ENCODE results near the gene GJA10.
A peak's percentile ranks its signal among the peaks of the same experiment; 100 is the strongest.

The GJA10 gene

DNA sequence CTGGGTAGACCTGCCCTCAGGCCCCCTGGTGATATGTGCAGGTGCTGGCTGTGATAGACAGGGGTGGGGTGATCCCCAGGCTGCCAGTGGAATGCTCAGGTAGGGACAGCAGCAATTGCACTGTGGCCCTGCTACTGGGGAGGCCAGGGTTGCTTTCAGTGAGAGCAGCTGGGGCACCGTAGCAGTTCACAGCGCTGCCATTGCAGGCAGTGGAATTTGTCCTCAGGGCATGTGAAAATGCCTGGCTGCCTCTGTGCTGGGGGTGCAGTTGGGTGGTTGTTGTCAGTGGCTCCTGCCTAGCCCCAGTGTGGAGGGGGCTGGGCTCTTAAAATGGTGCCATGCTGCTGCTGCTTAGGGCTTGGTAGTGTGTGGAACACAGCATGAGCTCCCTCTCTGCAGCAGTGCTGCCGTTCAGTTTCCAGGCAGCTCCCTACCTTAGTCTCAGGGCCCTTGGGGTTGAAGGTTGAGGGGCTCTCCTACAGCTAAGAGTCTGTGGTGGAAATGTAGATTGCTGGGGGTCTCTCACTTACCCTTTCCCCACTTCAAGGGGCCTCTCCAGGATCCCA, 23.6 kb downstream of the GJA10 start:
- DNase-seq, result no peak

DNA sequence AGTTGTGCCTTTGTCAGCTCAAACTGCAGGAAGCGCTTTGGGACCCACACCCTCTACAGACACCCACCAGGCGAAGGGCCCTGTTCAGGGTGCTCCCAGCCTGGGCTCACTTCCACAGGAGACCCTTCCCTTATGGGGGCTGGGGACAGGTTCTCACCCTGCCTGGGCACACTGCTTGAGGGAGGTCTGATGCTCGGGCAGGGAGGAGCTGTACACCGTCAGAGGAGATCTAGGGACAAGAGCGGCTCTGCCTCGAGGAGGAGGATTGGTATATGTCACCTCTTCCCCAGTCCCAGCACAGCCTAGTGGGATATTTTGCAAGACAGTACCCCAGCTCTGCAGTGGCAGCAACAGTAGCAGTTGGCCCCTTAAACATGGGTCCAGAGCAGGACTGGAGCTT, 26.9 kb downstream of the GJA10 start:
- DNase-seq, result no peak

DNA sequence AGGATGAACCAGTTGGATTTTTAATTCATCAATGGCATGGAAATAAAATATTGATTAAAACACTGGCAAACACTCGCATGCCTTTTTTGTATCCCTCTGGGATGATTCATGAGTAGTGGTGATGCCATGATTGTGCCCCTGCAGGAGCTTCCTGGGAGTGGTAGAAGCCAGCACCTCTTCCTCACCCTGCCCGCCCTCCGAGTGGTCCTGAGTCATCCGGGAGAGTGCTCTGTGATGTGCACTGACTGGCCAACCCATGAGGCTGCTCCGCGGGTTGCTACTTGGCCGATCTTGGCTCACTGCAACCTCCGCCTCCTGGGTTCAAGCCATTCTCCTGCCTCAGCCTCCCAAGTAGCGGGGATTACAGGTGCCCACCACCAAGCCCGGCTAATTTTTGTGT, 27.4 kb downstream of the GJA10 start:
- DNase-seq, result no peak

DNA sequence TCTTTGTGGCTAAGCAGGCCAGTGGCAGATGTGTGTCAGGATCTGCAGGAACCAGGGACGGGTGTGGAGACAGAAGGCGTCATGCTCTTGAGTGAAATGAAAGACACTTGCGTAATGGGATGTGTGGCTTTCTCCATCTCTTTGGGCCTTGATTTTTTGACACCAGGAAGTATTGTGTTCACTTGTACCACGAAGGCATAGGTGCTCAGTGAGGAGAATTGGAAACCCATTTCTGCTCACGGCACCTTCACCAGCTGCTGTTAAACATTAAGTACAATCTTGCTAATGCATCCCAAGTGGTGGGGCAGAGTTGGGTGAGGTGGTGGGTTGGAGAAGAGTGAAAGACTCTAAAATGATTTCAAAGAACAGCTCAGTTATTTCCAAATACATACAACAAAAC, 30.0 kb downstream of the GJA10 start:
- no peak for DNase-seq

DNA sequence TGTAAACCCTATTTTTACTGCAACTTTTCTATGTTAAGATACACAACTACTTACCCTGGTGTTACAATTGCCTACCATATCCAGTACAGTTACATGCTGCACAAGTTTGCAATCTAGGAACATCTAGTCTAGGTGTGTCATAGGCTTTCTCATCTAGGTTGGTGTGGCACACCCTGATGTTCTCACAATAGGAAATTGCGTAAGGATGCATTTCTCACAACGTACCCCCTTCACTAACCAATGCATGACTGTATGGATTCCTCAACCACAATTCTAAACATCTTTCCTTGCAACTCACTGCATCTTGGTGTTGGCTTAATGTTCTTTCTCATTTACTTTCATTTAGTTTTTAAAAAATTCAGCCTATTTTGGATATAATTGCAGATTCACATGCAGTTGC, 31.6 kb downstream of the GJA10 start:
- DNase-seq, result no peak

DNA sequence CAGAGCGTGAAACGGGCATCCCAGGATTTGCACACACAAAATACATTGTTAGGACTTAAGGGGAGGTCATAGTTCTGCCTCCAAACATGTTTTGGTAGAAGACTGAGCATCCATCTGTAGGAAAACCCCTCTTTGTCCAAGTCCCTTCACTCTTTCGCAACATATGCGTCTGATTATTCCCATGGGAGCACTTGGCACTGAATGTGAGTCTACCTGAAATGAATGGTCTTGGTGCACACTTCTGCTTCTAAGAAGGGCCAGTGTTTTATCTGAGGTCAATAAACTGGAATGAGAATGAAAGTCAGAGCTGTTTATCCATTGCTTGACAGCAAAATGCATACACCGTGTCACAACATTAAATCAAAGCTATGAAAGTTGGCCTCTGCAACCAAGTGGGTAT, 33.0 kb downstream of the GJA10 start:
- DNase-seq, result no peak

DNA sequence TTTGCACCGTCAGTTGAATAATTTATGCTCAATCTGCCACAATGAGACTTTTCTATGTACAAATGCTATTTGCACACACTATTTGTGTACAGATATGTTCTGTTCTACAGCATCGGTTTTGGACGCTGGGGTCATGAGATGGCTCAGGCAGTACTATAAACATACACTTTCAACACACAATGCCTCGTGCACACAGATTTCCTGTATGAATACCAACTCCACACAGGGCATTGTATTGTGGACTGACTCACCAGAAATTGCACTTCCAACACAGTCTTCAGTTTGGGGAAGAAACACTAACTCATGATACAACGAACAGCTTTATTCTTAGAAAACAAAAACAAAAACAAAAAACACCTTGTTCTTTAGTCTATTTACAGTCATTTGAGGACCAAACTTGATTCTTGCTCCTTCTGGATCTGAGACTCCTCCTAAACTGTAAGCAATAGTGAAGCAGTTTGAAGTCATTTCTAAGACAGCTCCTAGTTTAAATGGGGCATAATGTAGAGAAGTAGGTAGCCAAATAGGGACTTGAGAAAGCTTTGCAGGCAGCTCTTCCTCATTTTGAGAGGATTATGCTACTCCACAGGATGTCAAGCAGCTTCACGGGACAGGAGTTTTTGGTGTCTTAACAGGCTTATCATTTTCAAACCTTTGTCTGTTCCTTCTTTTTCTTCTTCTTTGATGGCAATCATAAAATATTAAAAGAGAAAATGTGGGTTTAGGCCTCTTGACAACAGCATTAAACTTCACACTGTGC, 33.7 kb downstream of the GJA10 start:
- DNase-seq, result no peak

DNA sequence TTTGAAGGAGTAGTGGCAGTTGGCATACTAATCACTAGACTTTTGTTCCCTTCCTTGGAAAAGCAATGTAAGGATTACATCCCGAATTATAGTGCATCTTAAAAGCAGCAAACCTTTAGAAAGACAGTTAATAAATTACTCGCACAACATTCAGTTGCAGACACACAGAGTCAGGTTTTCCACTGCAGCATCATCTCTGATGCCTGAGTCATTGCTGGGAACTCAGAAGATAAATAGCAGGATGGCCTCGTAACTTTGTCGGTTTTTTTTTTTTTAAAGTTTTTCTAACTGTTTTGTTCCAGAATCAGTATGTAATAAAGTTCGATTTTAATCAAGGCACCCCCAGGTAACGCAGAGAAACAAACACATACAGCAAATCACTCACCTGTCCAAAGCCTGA, 34.3 kb downstream of the GJA10 start:
- no peak for DNase-seq

DNA sequence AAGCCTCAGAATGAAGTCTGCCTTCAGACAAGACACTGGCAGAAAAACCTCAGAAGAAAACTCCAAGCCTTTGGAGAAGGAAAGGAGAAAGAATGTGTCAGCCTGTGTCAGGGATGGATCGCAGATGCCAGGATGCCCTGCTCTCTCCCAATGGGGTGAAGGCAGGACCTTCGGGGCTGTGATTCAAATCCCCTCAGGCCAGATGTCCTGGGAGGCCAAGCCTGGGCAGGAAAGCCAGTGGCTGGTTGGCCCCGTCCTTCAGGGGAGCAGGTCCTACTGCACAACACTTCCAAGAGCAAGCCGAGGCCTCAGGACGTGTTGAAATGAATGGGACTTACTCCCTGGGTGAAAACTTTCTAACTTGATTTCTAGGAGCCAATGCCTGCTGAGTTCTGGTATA, 36.5 kb downstream of the GJA10 start:
- no peak for DNase-seq

- no peak for DNase-seq
Measured at GRCh38 chr6:89932245-89932802, 38.1 kb downstream of the GJA10 start.

DNA sequence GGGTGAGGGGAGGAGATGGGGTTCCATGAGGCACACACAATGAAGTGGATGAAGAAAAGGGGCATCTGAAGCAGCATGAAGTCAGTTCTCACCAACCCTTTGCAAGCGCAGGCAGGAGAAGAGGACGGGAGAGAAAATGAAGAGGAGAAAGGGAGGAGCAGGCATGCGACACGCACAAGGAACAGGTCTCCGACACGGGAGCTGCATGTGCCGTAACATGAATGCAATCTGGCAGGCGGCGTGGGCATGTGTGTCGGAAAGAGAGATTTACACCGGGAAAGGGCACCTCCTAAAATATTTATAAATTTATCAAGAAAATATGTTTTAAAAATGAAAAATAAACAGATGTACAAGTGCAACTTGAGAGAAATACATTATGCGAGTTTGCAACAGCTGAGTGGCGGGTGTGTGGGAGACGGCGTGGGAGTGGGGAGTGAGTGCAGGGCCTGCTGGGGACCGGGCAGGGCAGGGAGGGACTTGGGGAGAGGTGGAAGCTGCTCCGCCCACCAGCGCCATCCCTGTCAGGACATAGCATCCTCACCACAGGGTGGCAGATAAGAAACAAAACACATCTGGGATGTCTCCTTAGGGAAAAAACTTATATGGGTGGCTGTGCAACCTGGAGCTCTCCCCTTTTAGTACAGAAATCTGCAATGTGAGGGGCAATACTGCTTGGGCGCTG, 40.6 kb downstream of the GJA10 start:
- DNase-seq, result no peak

- DNase-seq, result no peak
Measured at GRCh38 chr6:89936177-89936576, 41.9 kb downstream of the GJA10 start.

- DNase-seq, result no peak
Measured at GRCh38 chr6:89938014-89938413, 43.7 kb downstream of the GJA10 start.

GRCh38 chr6:89939144-89939543, 44.9 kb downstream of the GJA10 start:
- no peak for DNase-seq

GRCh38 chr6:89940225-89941027, 46.2 kb downstream of the GJA10 start:
- DNase-seq, result peak; percentile 45

DNA sequence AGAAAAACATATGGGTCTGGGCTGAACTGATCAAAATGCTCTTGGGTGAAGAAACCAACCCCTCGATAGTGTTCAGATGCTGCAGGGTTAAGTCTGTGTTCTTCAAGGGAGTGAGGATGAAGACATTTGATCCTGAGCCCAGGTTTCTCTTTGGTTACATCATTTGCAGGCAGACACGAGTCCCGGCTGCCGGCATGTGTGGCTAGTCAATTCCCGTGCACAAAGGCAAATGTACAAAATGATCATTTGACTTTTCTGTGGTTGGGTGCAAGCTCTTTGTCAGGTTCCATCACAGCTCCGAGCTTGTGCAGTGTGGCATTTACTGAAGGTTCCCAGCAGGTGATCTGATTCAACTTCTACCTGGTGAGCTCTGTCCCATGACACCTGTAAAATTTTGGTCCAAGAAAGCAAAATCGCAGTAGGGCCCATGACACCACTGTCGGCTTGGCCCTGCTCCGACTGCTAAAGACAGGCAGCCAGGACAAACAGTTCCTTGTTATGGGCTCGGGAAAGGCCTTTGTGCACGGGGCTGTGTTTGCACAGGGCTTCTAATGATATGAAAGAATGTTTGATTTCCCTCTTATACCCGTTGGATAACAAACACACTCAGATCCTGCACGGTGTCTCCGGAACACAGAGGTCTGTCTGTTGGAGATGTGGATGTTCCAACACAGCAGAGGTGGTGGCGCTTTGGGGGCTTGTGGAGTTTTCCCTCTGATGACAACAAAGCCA, 46.9 kb downstream of the GJA10 start:
- DNase-seq, result no peak

GRCh38 chr6:89941763-89942497, 47.7 kb downstream of the GJA10 start:
- DNase-seq, result no peak

DNA sequence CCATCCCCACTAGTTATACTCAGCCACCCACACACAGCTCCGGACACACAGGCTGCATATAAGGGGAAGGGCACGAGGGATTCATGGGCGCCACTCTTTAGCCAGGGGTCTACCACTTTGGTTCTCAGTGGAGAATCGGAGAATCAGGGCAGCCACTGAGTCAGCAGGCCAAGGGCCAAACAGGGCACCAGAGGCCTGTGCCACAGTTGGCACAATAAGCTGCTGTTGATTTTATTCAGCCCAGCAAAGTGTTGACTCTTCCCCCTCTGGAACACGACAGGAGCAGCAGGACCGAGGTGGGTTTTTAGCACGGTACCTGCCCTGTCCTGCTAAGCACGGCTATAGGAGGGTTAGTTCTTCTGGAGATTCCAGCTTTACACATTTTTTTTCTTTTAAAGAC, 48.3 kb downstream of the GJA10 start:
- DNase-seq, result no peak

DNA sequence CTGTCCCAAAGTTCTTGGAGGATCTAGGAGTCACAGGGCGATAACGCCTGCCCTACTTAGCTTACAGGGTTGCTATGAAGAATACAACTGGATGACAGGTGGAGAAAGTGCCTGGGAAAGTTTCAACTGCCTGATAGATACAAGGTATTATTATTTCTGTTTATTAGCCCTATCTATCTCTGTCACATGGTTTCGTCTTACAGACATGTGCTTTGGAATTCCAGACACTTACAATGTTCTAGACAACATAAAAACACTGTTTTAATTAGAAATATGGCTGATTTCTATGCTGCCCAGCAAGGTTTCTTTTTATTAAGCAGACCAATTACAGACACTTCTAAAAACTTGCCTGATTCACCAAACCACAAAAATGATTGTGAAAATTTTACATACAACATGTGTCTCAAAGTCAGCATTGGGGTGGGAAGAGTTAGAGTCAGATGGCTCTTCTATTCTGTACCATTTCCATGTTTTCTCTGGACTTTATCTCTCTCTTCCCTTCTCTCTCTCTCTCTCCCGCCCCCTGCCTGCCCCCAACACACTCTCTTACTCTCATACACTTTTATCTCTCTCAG, 50.0 kb downstream of the GJA10 start:
- DNase-seq, result no peak

- no peak for DNase-seq
Measured at GRCh38 chr6:89944826-89945407, 50.6 kb downstream of the GJA10 start.
